WTC11 (cell line): Measurements from ENCODE around the gene RPRD2.

ENCODE experiments used
- CTCF ChIP-seq: fragments of 200-600 bp; IDR thresholded peaks from 2 replicates; pipeline ENCODE4 v1.8.0; 2022; ENCODE audit warnings: antibody characterized with exemption
- FOXP4 ChIP-seq: sonication (generic); formaldehyde crosslinking; IDR thresholded peaks from 2 replicates; pipeline ENCODE4 v1.8.0; 2022; ENCODE audit warnings: mild to moderate bottlenecking, missing genetic modification reagents
- IRF2 ChIP-seq: sonication (generic); formaldehyde crosslinking; IDR thresholded peaks from 2 replicates; pipeline ENCODE4 v1.8.0; 2022; ENCODE audit warnings: low read depth, missing genetic modification reagents, borderline replicate concordance
- MYBL2 ChIP-seq: sonication (generic); formaldehyde crosslinking; IDR thresholded peaks from 2 replicates; pipeline ENCODE4 v1.8.1; 2023; ENCODE audit warnings: mild to moderate bottlenecking, moderate library complexity, missing genetic modification reagents
- SP1 ChIP-seq: sonication (generic); formaldehyde crosslinking; conservative IDR thresholded peaks from 2 replicates; pipeline ENCODE4 v1.8.1; 2022; ENCODE audit warnings: missing genetic modification reagents
- ZNF416 ChIP-seq: fragments of 250-450 bp; sonication (Bioruptor Pico); IDR thresholded peaks from 2 replicates; pipeline ENCODE4 v1.9.0; 2021; ENCODE audit warnings: mild to moderate bottlenecking, inconsistent platforms
- TF ChIP-seq, protein P1 (sequence below): sonication (generic); formaldehyde crosslinking; IDR thresholded peaks from 2 replicates; pipeline ENCODE4 v1.8.0; 2022; ENCODE audit warnings: mild to moderate bottlenecking, missing genetic modification reagents
- TF ChIP-seq, protein P2 (sequence below): sonication (generic); formaldehyde crosslinking; IDR thresholded peaks from 2 replicates; pipeline ENCODE4 v1.8.1; 2023; ENCODE audit warnings: mild to moderate bottlenecking, missing genetic modification reagents, moderate library complexity
- TF ChIP-seq, protein P3 (sequence below): sonication (generic); formaldehyde crosslinking; IDR thresholded peaks from 2 replicates; pipeline ENCODE4 v1.8.1; 2023; ENCODE audit warnings: mild to moderate bottlenecking, missing genetic modification reagents, borderline replicate concordance

DNA sequence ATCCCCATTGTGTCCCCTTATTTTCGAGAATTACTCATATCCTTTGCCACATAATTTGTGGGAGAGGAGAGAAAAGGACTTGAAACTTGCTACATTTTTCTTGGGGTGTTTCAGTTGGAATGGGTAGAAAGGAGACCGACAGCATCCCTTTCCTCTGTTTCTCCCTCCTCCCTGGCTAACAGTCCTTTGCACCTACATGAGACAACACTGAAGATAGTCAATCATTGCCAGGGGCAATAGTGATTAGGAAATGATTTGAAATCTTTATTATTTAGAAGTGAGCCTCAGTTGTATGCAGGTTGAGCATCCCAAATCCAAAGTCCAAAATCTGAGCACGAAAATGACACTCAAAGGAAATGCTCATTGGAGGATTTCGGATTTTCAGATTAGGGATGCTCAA lies 115.4 kb downstream of the RPRD2 start:
- TF ChIP-seq, protein P1, sequence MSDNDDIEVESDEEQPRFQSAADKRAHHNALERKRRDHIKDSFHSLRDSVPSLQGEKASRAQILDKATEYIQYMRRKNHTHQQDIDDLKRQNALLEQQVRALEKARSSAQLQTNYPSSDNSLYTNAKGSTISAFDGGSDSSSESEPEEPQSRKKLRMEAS (CRISPR knock-in tag) = no peak
- no peak for TF ChIP-seq MYBL2 (CRISPR knock-in tag)
- TF ChIP-seq IRF2 (CRISPR knock-in tag) = no peak
- TF ChIP-seq ZNF416 (CRISPR knock-in tag) = no peak
- no peak for TF ChIP-seq CTCF
- TF ChIP-seq, protein P2, sequence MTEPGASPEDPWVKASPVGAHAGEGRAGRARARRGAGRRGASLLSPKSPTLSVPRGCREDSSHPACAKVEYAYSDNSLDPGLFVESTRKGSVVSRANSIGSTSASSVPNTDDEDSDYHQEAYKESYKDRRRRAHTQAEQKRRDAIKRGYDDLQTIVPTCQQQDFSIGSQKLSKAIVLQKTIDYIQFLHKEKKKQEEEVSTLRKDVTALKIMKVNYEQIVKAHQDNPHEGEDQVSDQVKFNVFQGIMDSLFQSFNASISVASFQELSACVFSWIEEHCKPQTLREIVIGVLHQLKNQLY (CRISPR knock-in tag) = no peak
- no peak for TF ChIP-seq SP1 (CRISPR knock-in tag)
- TF ChIP-seq, protein P3, sequence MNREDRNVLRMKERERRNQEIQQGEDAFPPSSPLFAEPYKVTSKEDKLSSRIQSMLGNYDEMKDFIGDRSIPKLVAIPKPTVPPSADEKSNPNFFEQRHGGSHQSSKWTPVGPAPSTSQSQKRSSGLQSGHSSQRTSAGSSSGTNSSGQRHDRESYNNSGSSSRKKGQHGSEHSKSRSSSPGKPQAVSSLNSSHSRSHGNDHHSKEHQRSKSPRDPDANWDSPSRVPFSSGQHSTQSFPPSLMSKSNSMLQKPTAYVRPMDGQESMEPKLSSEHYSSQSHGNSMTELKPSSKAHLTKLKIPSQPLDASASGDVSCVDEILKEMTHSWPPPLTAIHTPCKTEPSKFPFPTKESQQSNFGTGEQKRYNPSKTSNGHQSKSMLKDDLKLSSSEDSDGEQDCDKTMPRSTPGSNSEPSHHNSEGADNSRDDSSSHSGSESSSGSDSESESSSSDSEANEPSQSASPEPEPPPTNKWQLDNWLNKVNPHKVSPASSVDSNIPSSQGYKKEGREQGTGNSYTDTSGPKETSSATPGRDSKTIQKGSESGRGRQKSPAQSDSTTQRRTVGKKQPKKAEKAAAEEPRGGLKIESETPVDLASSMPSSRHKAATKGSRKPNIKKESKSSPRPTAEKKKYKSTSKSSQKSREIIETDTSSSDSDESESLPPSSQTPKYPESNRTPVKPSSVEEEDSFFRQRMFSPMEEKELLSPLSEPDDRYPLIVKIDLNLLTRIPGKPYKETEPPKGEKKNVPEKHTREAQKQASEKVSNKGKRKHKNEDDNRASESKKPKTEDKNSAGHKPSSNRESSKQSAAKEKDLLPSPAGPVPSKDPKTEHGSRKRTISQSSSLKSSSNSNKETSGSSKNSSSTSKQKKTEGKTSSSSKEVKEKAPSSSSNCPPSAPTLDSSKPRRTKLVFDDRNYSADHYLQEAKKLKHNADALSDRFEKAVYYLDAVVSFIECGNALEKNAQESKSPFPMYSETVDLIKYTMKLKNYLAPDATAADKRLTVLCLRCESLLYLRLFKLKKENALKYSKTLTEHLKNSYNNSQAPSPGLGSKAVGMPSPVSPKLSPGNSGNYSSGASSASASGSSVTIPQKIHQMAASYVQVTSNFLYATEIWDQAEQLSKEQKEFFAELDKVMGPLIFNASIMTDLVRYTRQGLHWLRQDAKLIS (CRISPR knock-in tag) = no peak
- TF ChIP-seq FOXP4 (CRISPR knock-in tag) = no peak
